ENCODE measurements around the gene FBXL17.

DNA sequence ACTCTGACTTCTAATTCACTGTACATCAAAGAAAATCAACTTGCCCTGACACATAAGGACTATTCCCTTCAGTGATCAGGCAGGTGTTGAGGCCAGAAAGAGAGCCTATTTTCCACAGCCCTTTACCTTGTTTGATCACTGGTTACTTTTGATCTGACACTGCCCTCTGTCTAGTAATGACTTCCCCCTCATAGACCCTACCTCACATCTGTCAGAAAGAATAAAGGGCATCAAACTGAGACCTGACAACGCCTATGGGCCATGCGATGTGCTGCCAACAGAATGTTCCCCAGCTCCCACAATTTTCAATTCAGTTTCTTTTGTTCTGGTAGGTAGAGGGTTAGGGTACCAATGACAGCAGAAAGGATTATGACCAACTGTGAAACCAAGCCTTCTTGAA lies 47.7 kb downstream of the FBXL17 start:
- TF ChIP-seq SUZ12 (IDR thresholded peaks at IDR 0.05; ENCODE audit: low read depth, low read length): no peak
- TF ChIP-seq HCFC1 (IDR thresholded peaks at IDR 0.05; ENCODE audit: low read depth, low read length): no peak
- no peak for TF ChIP-seq RAD21 (CRISPR knock-in tag; IDR thresholded peaks at IDR 0.05)
- TF ChIP-seq, protein P1, sequence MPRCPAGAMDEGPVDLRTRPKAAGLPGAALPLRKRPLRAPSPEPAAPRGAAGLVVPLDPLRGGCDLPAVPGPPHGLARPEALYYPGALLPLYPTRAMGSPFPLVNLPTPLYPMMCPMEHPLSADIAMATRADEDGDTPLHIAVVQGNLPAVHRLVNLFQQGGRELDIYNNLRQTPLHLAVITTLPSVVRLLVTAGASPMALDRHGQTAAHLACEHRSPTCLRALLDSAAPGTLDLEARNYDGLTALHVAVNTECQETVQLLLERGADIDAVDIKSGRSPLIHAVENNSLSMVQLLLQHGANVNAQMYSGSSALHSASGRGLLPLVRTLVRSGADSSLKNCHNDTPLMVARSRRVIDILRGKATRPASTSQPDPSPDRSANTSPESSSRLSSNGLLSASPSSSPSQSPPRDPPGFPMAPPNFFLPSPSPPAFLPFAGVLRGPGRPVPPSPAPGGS (CRISPR knock-in tag; IDR thresholded peaks at IDR 0.05): no peak
- TF ChIP-seq JUN (CRISPR knock-in tag; IDR thresholded peaks at IDR 0.05): no peak
- no peak for TF ChIP-seq BHLHE40 (IDR thresholded peaks at IDR 0.05; ENCODE audit: low read length)
- TF ChIP-seq ZNF607 (CRISPR knock-in tag; IDR thresholded peaks at IDR 0.05; ENCODE audit: borderline replicate concordance): no peak
- no peak for TF ChIP-seq YY1 (IDR thresholded peaks at IDR 0.05; ENCODE audit: insufficient read depth, insufficient replicate concordance, low read depth, low read length)
- no peak for TF ChIP-seq ZNF232 (CRISPR knock-in tag; IDR thresholded peaks at IDR 0.05; ENCODE audit: borderline replicate concordance)
- TF ChIP-seq ZNF274 (CRISPR knock-in tag; IDR thresholded peaks at IDR 0.05): no peak
- TF ChIP-seq ZFP36 (IDR thresholded peaks at IDR 0.05; ENCODE audit: borderline replicate concordance, low read depth, low read length, partially characterized antibody): no peak
- no peak for TF ChIP-seq ZNF335 (CRISPR knock-in tag; IDR thresholded peaks at IDR 0.05)
- no peak for TF ChIP-seq JUND (CRISPR knock-in tag; IDR thresholded peaks at IDR 0.05)
